ENCODE measurements around the gene RABL2B.

- no peak for TF ChIP-seq CTCF (IDR thresholded peaks at IDR 0.05)
- TF ChIP-seq EZH2 (IDR thresholded peaks at IDR 0.05) = no peak
These were observed 53.2 kb downstream of the RABL2B start for GRCh38 chr22:50730013-50730891.

All from neural progenitor cell (in vitro differentiated cells).